ENCODE measurements around the gene NABP1.

DNA sequence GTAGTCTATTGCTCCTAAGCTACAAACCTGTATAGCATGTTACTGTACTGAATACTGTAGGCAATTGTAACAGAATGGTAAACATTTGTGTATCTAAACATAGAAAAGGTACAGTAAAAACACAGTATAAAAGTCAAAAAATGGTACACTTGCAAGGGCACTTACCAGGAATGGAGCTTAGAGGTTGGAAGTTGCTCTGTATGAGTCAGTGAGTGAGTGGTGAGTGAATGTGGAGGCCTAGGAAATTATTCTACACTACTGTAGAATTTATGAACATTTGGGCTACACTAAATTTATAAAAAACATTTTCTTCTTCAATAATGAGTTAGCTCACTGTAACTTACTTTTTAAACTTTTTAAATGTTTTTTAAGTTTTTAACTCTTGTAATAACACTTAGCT lies 19.0 kb downstream of the NABP1 start:
- TF ChIP-seq, protein P1, sequence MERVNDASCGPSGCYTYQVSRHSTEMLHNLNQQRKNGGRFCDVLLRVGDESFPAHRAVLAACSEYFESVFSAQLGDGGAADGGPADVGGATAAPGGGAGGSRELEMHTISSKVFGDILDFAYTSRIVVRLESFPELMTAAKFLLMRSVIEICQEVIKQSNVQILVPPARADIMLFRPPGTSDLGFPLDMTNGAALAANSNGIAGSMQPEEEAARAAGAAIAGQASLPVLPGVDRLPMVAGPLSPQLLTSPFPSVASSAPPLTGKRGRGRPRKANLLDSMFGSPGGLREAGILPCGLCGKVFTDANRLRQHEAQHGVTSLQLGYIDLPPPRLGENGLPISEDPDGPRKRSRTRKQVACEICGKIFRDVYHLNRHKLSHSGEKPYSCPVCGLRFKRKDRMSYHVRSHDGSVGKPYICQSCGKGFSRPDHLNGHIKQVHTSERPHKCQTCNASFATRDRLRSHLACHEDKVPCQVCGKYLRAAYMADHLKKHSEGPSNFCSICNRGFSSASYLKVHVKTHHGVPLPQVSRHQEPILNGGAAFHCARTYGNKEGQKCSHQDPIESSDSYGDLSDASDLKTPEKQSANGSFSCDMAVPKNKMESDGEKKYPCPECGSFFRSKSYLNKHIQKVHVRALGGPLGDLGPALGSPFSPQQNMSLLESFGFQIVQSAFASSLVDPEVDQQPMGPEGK (CRISPR knock-in tag; IDR thresholded peaks at IDR 0.05; ENCODE audit: borderline replicate concordance) = no peak
- TF ChIP-seq ZNF565 (CRISPR knock-in tag; conservative IDR thresholded peaks at IDR 0.05; ENCODE audit: low read depth) = no peak
- TF ChIP-seq, protein P2, sequence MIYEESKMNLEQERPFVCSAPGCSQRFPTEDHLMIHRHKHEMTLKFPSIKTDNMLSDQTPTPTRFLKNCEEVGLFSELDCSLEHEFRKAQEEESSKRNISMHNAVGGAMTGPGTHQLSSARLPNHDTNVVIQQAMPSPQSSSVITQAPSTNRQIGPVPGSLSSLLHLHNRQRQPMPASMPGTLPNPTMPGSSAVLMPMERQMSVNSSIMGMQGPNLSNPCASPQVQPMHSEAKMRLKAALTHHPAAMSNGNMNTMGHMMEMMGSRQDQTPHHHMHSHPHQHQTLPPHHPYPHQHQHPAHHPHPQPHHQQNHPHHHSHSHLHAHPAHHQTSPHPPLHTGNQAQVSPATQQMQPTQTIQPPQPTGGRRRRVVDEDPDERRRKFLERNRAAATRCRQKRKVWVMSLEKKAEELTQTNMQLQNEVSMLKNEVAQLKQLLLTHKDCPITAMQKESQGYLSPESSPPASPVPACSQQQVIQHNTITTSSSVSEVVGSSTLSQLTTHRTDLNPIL (CRISPR knock-in tag; IDR thresholded peaks at IDR 0.05; ENCODE audit: low read depth) = no peak
- TF ChIP-seq, protein P3, sequence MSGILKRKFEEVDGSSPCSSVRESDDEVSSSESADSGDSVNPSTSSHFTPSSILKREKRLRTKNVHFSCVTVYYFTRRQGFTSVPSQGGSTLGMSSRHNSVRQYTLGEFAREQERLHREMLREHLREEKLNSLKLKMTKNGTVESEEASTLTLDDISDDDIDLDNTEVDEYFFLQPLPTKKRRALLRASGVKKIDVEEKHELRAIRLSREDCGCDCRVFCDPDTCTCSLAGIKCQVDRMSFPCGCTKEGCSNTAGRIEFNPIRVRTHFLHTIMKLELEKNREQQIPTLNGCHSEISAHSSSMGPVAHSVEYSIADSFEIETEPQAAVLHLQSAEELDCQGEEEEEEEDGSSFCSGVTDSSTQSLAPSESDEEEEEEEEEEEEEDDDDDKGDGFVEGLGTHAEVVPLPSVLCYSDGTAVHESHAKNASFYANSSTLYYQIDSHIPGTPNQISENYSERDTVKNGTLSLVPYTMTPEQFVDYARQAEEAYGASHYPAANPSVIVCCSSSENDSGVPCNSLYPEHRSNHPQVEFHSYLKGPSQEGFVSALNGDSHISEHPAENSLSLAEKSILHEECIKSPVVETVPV (CRISPR knock-in tag; IDR thresholded peaks at IDR 0.05) = no peak
- TF ChIP-seq ZFP30 (CRISPR knock-in tag; IDR thresholded peaks at IDR 0.05) = no peak
- no peak for TF ChIP-seq CSDC2 (CRISPR knock-in tag; IDR thresholded peaks at IDR 0.05)
- TF ChIP-seq, protein P4, sequence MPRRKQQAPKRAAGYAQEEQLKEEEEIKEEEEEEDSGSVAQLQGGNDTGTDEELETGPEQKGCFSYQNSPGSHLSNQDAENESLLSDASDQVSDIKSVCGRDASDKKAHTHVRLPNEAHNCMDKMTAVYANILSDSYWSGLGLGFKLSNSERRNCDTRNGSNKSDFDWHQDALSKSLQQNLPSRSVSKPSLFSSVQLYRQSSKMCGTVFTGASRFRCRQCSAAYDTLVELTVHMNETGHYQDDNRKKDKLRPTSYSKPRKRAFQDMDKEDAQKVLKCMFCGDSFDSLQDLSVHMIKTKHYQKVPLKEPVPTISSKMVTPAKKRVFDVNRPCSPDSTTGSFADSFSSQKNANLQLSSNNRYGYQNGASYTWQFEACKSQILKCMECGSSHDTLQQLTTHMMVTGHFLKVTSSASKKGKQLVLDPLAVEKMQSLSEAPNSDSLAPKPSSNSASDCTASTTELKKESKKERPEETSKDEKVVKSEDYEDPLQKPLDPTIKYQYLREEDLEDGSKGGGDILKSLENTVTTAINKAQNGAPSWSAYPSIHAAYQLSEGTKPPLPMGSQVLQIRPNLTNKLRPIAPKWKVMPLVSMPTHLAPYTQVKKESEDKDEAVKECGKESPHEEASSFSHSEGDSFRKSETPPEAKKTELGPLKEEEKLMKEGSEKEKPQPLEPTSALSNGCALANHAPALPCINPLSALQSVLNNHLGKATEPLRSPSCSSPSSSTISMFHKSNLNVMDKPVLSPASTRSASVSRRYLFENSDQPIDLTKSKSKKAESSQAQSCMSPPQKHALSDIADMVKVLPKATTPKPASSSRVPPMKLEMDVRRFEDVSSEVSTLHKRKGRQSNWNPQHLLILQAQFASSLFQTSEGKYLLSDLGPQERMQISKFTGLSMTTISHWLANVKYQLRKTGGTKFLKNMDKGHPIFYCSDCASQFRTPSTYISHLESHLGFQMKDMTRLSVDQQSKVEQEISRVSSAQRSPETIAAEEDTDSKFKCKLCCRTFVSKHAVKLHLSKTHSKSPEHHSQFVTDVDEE (CRISPR knock-in tag; IDR thresholded peaks at IDR 0.05) = no peak
- TF ChIP-seq ARNTL (CRISPR knock-in tag; IDR thresholded peaks at IDR 0.05; ENCODE audit: borderline replicate concordance, low read depth) = no peak
- TF ChIP-seq ZNF8 (CRISPR knock-in tag; IDR thresholded peaks at IDR 0.05) = no peak
- no peak for TF ChIP-seq GLIS3 (CRISPR knock-in tag; IDR thresholded peaks at IDR 0.05)
- no peak for TF ChIP-seq ZNF70 (CRISPR knock-in tag; IDR thresholded peaks at IDR 0.05)
- TF ChIP-seq ZC3H10 (CRISPR knock-in tag; IDR thresholded peaks at IDR 0.05) = no peak
- TF ChIP-seq RARB (CRISPR knock-in tag; IDR thresholded peaks at IDR 0.05) = no peak

Measured in SK-N-SH treated with all-trans-retinoic acid at 6 μM for 48 hours (cell line).